UCSD-AML1 (cell line): ENCODE results near the gene SH3BP1.
A peak's percentile ranks its signal among the peaks of the same experiment; 100 is the strongest.
"Not testable (repeated sequence)": the region's sequence is repeated elsewhere in the genome, so short reads cannot be mapped to it uniquely, and the experiment has no call there.

Experiments
- DNase-seq: peaks from one replicate; lab custom pipeline; 2025; ENCODE audit not compliant: unreplicated experiment; lab: John Stamatoyannopoulos, UW

Gene SH3BP1

DNA sequence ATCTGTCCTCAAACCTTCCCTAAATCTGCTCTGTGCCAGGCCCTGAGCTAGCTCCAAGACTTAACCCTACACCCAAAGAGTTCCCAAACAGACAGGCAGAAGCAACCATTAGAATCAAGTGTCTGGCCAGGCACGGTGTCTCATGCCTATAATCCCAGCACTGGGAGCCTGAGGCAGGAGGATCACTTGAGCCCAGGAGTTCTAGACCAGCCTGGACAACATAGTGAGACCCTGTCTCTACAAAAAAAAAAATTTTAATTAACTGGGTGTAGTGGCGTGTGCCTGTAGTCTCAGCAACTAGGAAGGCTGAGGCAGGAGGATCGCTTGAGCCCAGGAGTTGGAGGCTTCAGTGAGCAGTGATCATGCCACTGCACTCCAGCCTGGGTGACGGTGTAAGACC is 17.1 kb downstream of the SH3BP1 start:
- DNase-seq, result not testable (repeated sequence)

DNA sequence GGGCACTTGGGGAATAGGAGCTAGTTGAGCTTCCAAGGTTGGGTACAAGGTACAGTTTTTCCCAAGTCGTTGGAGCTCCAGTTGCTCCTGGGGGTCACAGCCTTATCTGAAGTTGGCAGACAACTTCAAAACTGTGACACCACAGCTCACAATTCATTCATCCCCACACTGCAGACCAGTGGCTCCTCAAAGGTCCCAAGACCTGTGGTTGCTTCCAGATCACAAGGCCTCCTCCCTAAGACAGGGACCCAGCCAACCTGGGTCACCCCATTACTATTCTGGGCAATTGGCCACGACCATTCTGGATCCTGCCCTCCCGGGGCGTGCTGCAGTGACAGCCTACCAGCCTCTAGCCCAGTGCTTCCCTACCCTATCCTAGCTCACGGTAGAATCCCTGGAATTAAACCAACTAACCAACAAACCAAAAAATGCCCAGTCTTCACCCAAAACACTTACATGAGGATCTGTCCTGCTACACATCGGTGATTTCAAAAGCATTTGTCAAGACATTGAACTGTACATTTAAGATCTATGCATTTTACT is 18.2 kb downstream of the SH3BP1 start:
- no peak for DNase-seq

DNA sequence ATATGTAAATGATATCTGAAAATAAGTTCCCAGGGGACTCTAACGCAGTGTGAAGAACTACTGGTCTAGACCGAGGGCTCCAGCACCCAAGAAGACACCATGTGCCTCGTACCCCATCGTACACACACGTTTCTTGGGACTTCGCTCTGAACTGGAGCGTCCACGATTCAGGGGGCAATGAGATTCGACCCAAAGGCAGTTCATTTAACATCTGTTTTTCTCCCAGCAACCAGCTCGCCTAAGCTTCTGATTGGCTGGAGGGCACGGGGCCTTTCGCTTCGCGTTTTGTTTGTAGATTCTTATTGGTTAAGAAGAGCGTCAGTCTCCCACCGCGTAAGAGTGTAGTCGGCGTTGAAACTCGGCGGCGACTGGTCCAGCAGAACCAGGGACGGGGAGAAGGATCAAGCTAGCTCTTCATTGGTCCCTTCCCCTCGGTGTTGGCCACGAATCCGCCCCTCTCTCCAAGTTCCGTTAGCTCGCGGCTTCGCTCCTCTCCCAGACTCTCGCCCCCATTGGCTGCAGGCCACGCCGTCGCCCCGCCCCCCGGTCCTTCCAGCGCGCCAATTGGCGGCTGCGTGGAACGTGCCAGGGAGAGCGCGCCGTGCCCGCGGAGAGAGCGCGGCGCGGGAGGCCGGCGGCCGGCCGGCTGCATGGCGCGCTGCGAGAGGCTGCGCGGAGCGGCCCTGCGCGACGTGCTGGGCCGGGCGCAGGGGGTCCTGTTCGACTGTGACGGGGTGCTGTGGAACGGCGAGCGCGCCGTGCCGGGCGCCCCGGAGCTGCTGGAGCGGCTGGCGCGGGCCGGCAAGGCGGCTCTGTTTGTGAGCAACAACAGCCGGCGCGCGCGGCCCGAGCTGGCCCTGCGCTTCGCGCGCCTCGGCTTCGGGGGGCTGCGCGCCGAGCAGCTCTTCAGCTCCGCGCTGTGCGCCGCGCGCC is 18.9 kb downstream of the SH3BP1 start, which contains the start of gene PDXP:
PDXP (plus strand) TSS at position 591 of the 933 bp plus-strand sequence; CDS start at position 651, 60 bp downstream.
- DNase-seq, result peak; percentile 99

DNA sequence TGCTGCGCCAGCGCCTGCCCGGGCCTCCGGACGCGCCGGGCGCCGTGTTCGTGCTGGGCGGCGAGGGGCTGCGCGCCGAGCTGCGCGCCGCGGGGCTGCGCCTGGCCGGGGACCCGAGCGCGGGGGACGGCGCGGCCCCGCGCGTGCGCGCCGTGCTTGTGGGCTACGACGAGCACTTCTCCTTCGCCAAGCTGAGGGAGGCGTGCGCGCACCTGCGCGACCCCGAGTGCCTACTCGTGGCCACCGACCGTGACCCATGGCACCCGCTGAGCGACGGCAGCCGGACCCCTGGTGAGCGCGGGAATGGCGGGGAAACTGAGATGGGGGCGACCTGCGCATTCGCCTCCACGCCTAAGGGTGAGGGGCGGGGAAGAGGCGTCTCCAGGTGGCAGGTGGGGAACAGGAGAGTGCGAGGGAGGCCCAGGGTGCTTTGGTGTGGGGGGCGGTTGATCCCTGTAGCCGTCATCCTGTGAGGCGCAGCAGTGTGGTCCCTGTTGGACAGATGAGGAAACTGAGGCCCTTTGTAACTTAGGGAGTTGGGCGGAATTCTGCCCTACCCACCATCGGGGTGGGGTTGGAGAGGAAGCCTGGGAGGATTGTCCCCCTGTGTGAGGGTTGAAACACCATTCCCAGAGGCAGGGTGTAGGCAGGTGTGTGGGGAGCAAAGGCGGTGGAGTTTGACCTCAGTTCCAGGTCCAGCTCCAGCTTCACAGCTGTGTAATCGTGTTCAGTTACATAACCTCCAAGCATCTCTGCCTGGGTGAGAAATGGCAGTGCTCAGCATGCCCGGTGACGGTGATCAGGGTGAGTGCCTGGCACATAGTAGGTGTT is 19.8 kb downstream of the SH3BP1 start:
- DNase-seq, result peak; percentile 32

DNA sequence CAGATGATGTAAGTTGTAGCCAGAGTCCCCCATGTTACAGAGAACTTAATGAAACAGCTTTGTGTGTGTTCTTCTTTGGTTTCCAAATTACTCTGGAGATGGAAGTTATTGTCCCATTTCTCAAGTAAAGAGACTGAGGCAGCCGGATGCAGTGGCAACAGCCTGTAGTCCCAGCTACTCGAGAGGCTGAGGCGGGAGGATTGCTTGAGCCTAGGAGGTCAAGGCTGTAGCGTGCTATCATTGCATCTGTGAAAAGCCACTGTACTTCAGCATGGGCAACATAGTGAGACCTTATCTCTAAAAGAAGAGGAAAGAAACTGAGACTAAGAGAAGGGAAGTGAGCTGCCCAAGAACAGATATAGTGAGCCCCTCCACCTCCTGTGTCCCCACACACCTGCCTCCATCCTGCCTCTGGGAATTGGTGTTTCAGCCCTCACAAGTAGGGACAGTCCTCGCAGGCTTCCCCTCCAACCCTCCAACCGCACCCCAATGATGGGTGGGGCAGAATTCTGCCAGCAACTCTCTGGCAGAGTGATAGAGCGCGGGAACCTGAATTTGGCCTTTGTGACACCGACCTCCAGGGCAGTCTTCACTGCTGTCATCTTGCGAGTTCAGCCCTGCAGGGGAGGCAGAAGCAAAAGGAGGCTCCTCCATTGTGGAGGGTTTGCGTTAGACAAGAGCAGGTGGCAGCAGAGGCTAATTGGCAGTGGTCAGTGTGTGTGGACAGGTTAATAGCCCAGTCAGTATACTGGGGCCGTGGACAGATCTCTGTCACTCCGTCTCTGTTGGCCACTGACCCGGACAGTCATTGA is 20.6 kb downstream of the SH3BP1 start:
- no peak for DNase-seq

DNA sequence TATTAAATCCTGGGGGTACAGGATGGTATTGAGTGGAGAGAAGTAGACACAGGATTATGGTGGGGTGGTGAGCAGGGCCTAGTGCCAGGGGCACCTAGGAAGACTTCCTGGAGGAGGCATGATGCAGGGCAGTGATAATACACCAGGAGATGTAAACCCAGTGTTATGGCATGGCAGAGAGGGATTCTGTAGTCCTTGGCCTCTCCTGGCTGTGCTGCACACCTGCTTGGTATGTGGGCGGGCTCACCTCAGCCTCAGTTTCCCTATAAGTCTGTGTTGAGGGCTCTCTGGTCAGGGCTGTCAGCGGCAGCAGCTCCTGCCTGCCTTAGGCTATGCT is 21.2 kb downstream of the SH3BP1 start:
- no peak for DNase-seq

DNA sequence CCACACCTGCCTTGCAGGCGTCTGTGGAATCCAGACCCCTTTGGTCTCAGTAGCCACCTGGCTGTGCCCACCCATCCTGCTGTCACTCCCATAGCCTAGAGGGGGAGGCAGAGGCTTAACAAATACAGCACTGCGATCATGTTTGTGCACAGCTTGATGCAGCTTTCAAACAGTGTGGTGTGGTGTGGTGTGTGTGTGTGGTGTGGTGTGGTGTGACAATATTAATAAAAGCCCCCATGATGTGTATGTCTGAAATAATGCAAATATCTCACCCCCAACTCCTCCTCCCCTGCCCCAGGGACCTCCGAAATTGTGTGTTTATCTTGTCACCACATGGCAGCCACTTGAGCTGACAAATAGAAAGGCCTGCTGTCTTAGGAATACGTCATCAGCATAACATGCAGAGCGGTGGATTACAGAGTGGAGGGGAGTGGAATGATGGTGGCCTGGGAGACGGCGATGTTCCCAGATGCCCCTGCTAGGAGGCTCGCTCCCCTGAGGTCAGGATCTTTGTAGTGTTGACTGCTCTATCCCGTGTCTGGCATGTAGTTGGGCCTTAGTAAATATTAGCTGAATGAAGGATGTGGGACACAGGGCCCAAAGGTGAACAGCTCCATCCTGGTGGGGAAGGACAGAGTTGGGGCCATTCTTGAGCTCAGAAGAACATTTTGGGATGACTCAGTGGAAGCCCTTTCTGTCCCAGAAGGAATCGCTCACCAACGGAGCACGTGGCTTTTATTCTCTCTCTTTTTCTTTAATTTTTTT is 21.9 kb downstream of the SH3BP1 start:
- DNase-seq, result peak; percentile 29

DNA sequence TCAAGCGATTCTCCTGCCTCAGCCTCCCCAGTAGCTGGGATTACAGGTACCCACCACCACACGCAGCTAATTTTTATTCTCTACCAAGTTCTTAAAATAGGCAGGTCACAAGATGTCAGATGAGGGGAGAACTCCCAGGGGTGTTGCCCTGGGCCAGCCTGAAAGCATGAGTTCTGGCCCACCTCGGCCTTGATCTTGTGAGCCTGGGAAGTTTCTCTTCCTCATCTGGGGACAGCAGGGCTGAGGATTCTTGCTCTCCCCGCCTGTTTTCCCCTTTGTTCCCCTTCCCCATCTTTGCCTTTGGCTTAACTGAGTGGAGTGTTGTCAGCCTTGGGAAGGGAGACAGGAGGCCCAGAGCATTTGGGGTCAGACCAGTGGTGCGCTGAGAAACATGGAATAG is 22.6 kb downstream of the SH3BP1 start:
- no peak for DNase-seq

DNA sequence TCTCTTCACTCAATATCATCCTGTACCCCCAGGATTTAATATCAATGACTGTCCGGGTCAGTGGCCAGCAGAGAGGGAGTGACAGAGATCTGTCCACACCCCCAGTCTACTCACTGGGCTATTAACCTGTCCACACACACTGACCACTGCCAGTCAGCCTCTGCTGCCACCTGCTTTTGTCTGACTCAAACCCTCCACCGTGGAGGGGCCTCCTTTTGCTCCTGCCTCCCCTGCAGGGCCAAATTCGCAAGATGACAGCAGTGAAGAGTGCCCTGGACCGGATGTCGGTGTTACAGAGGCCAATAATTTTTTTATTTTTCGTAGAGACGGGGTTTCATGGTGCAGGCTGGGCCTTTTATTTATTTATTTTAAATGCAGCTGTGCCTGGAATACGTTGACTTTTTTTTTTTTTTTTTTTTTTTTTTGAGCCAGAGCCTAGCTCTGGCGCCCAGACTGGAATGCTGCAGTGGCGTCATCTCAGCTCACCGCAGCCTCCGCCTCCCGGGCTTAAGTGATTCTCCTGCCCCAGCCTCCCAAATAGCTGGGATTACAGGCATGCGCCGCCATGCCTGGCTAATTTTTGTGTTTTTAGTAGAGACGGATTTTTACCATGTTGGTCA is 24.2 kb downstream of the SH3BP1 start:
- DNase-seq, result no peak

DNA sequence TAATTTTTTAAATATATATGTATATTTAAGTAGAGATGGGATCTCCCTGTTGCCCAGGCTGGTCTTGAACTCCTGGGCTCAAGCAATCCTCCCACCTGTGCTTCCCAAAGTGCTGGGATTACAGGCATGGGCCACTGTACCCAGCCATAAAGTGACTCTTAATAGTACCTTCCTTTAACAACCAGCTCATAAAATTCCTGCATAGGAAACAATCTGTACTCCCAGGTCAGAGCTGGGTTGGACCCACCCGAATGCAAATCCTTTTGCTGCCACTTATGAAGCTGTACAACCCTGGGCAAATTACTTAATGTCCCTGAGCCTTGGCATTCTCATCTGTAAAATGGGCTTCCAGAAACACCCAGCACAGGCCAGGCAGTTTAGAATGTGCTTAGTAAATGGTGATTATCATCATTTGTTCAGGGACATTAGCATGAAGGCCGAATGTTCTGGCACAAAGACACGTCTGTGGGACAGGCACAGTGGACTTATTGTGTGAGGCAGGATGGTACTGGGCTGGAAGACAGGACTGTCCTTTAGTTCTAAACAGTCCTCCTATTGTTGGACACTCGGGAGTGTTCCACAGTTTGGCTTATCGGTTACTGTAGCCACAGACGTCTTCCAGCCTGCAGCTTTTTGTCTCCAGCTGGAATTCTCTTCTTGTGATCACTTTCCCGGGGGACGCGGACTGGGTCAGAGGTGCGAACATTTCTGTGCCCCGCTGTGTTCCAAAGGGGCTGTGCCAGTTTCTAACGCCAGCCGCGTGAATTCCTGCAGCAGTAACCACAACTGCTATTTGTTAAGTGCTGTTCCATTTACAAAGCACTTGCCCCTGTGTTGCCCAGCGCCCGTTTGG is 25.0 kb downstream of the SH3BP1 start:
- DNase-seq, result no peak

DNA sequence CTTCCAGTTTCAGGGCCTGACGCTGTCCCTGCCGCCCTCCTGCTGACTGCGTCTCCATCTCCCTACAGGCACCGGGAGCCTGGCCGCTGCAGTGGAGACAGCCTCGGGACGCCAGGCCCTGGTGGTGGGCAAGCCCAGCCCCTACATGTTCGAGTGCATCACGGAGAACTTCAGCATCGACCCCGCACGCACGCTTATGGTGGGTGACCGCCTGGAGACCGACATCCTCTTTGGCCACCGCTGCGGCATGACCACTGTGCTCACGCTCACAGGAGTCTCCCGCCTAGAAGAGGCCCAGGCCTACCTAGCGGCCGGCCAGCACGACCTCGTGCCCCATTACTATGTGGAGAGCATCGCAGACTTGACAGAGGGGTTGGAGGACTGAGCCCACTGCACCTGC is 26.0 kb downstream of the SH3BP1 start:
- DNase-seq, result no peak

DNA sequence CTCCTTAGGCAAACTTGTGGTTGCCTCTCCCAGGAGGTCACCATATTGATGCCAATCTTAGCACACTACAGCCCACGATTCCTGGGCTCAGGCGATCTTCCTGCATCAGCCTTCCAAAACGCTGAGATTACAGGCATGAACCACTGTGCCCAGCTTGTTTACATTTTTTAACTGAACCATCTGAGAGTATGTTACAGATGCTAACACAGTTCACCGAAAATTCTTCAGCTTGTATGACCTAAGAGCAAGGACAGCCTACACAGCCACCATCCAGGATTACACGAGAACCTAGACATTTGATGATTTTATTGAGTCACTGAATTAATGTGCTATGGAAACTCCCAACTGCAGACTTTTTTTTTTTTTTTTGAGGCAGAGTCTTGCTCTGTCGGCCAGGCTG is 30.1 kb downstream of the SH3BP1 start:
- DNase-seq, result no peak

DNA sequence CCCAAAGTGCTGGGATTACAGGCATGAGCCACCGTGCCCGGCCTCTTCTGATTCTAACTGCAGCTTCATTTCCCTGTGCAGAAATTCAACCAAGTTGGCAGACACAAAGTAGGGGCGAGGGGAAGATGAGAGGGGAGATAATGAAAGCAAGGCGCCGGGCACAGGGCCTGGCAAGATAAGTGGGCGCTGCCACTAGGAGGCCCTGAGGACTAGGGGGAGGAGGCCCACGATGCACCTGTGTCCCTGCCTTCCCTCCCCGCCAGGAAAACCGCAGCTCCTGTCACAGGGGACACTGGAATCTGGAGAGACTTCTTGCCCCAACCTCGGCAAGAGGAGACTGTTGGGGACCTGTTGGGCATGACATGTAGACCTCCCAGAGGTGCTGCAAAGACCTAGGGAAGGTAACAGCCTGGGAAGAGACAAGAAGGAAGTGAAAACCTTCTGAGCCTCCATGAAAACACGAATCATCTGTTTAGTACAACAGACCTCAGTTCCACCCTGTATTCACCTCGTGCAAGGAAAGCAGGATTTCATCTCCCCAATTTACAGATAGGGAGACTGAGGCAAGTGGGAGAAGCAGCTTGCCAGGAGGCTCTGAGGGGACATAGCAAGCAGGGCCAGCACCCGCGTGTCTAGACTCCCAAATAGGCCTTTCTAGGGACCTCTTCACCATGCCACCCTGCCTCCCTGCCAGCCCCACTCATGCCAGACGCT is 32.9 kb downstream of the SH3BP1 start:
- DNase-seq, result no peak

DNA sequence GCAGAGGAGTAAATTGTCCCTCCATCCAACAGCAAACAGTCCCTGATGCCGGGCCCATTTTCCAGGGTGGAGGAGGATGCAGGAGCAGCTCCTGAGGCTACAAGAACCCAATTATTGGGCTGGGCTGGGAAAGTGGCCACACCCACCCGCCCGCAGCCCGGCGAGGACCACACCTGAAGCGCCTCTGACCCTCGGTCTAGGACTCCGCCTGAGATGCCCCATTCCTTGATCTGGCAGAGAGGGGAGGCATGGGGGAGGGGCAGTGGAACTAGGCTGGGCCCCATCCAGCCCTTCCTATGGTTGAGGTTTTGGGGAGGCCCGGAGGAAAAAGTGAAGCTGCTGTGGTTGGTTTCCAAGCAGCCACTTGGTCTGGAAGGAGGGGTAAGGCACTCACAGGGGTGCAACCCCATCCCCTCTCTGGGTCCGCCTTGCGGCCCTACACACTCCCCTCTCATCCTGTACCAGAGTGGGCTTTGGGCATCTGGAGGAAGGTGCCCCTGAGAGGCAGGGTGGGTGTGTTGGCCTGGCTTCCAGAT is 33.5 kb downstream of the SH3BP1 start:
- peak; percentile 31 for DNase-seq

DNA sequence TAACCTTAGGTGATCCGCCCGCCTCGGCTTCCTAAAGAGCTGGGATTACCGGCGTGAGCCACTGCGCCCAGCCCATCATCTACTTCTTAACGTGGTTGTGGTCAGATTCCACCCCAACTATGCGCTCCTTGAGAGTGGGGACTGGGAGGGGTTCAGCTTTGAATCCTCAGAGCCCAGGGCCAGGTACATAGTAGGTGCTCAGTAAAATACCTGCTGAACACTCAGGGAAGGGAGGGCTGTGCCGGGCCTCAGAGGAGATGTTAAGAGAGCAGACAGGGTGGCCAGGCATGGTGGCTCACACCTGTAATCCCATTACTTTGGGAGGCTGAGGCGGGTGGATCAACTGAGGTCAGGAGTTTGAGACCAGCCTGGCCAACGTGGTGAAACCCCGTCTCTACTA is 34.8 kb downstream of the SH3BP1 start:
- DNase-seq, result no peak

DNA sequence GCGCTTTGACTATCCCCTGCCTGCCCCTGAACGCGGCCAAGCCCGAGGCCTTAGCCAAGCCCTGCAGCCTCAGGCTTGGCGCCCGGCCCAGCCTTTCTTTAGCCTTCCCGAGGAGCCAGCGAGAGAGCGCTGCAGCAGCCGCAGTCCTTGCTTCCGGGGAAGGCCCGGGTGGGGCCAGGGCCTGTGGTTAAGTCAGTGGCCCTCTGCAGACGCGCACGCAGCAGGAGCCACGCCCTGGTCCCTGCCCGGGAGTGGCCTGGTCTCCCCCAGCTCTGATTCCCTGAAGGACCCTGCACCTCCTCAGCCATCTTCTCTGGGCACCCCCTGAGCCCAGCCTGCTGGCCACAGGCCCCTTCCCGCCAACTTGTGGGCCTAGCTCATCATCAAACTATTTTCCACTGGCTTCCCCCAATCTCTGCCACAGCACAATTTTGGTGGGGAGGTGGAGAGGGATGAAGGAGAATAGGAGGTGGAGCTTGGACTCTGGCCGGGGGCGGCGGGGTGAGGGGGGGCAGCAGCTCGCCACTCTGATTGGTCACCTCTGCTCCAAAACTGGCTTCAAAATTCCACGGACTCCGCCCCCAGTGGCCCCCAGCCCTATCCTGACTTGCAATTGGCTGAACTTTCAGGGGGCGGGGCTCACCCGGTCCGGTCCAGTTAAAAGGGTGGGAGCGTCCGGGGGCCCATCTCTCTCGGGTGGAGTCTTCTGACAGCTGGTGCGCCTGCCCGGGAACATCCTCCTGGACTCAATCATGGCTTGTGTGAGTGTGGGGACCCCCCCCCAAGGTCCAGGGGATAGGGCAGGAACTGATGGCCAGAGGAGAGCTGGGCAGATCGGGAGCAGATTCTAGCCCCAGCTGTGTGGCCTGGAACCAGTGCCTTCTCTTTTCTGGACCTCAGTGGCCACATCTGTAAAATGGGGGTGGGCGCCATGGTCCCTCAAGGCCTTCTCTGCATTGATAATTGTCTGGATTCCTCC is 35.8 kb downstream of the SH3BP1 start, which contains the start of gene LGALS1:
LGALS1 (plus strand) TSS at position 686 of the 979 bp plus-strand sequence; CDS start at position 753, 67 bp downstream.
- peak; percentile 88 for DNase-seq
